GM21723 (cell line): ENCODE results near the gene PRIMA1.

Experiments
- ATAC-seq: cut with Tn5 transposase; IDR thresholded peaks from one replicate; pipeline ENCODE4 v1.9.1; 2021; ENCODE audit warnings: mild to moderate bottlenecking, moderate library complexity; ENCODE audit not compliant: unreplicated experiment

The PRIMA1 gene

GRCh38 chr14:93759719-93760307, 28.5 kb downstream of the PRIMA1 start:
- ATAC-seq = no peak

GRCh38 chr14:93757206-93757605, 31.1 kb downstream of the PRIMA1 start:
- no peak for ATAC-seq

- ATAC-seq = no peak
Measured at GRCh38 chr14:93753647-93754046, 34.6 kb downstream of the PRIMA1 start.

GRCh38 chr14:93752980-93753561, 35.2 kb downstream of the PRIMA1 start:
- ATAC-seq = no peak

GRCh38 chr14:93751946-93752655, 36.2 kb downstream of the PRIMA1 start:
- ATAC-seq = no peak

- ATAC-seq = no peak
Measured at GRCh38 chr14:93749076-93749420, 39.2 kb downstream of the PRIMA1 start.

GRCh38 chr14:93748208-93749075, 39.8 kb downstream of the PRIMA1 start:
- ATAC-seq = no peak

GRCh38 chr14:93747560-93747959, 40.7 kb downstream of the PRIMA1 start:
- ATAC-seq = no peak

GRCh38 chr14:93747102-93747501, 41.2 kb downstream of the PRIMA1 start:
- ATAC-seq = no peak

- no peak for ATAC-seq
Measured at GRCh38 chr14:93745603-93746273, 42.5 kb downstream of the PRIMA1 start.

- ATAC-seq = no peak
Measured at GRCh38 chr14:93744876-93745275, 43.4 kb downstream of the PRIMA1 start.

GRCh38 chr14:93744176-93744575, 44.1 kb downstream of the PRIMA1 start:
- no peak for ATAC-seq

- ATAC-seq = no peak
Measured at GRCh38 chr14:93743270-93744060, 44.8 kb downstream of the PRIMA1 start.

GRCh38 chr14:93742761-93743160, 45.5 kb downstream of the PRIMA1 start:
- ATAC-seq = no peak

GRCh38 chr14:93741556-93742230, 46.6 kb downstream of the PRIMA1 start:
- no peak for ATAC-seq

- no peak for ATAC-seq
Measured at GRCh38 chr14:93737634-93738033, 50.7 kb downstream of the PRIMA1 start.

- ATAC-seq = no peak
Measured at GRCh38 chr14:93736378-93737014, 51.8 kb downstream of the PRIMA1 start.

GRCh38 chr14:93735206-93735605, 53.1 kb downstream of the PRIMA1 start:
- no peak for ATAC-seq
